Measurements from ENCODE around the gene RHBDF1.

DNA sequence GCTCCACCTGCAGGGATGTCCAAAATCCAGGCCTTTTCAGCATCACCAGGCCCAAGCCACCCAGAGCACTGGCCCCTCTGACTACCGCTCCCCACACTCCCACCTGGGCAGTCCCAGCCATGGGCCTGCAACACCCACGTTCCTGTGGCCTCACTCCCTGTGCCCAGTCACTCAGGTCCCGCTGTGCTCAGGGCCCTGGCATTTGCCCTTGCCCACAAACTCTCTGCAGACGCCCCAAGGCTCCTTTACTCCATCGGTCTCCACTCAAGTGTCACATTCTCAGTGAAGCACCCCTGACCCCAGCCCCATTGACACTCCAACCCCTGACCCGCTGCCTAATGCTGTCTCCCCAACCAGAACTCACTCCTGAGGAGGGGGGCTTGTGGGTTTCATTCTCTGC lies 29.2 kb upstream of the RHBDF1 start:
- TF ChIP-seq, protein P1, sequence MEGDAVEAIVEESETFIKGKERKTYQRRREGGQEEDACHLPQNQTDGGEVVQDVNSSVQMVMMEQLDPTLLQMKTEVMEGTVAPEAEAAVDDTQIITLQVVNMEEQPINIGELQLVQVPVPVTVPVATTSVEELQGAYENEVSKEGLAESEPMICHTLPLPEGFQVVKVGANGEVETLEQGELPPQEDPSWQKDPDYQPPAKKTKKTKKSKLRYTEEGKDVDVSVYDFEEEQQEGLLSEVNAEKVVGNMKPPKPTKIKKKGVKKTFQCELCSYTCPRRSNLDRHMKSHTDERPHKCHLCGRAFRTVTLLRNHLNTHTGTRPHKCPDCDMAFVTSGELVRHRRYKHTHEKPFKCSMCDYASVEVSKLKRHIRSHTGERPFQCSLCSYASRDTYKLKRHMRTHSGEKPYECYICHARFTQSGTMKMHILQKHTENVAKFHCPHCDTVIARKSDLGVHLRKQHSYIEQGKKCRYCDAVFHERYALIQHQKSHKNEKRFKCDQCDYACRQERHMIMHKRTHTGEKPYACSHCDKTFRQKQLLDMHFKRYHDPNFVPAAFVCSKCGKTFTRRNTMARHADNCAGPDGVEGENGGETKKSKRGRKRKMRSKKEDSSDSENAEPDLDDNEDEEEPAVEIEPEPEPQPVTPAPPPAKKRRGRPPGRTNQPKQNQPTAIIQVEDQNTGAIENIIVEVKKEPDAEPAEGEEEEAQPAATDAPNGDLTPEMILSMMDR (IDR thresholded peaks at IDR 0.05; ENCODE audit: insufficient read depth, low read length, poor library complexity, severe bottlenecking): no peak
- TF ChIP-seq EZH2phosphoT487 (conservative IDR thresholded peaks at IDR 0.05; ENCODE audit: low read length): no peak

Measured in SU-DHL-6 (cell line).